Neural cell (in vitro differentiated cells): ENCODE data around the gene CARS1. TPM values are rescaled to one million over a fixed set of nuclear protein-coding genes. Genes with fewer than 3 reads are reported as not detected.

Experiments used
- H2AFZ ChIP-seq: fragments of 200-600, 300-800 bp; sonication (generic), shearing (Covaris generic); 2 replicates; pipeline ENCODE4 v1.6.0; 2014; ENCODE audit warnings: low read depth, mild to moderate bottlenecking, antibody characterized with exemption, low read length, moderate library complexity
- H3F3A ChIP-seq: fragments of 200-600 bp; shearing (Covaris generic); 2 replicates; pipeline ENCODE4 v1.6.1; 2016; ENCODE audit warnings: mild to moderate bottlenecking, moderate library complexity, mixed read lengths, antibody characterized with exemption, low read length; ENCODE audit not compliant: insufficient read depth, poor library complexity, severe bottlenecking
- H3K27ac ChIP-seq: fragments of 200-600, 300-800 bp; sonication (generic), shearing (Covaris generic); 2 replicates; pipeline ENCODE4 v1.5.1; 2014; ENCODE audit warnings: mild to moderate bottlenecking, low read length, moderate library complexity
- H3K27me3 ChIP-seq: fragments of 300-800, 200-600 bp; sonication (generic), shearing (Covaris generic); 2 replicates; pipeline ENCODE4 v1.6.0; 2014; ENCODE audit warnings: mild to moderate bottlenecking, low read depth, low read length, moderate library complexity; ENCODE audit not compliant: insufficient read depth
- H3K36me3 ChIP-seq: fragments of 300-800, 200-600 bp; sonication (generic), shearing (Covaris generic); 2 replicates; pipeline ENCODE4 v1.5.1; 2014; ENCODE audit warnings: mild to moderate bottlenecking, antibody characterized with exemption, low read length, moderate library complexity; ENCODE audit not compliant: insufficient read depth
- H3K4me2 ChIP-seq: fragments of 300-800, 200-600 bp; sonication (generic), shearing (Covaris generic); 2 replicates; pipeline ENCODE4 v1.6.0; 2014; ENCODE audit warnings: mild to moderate bottlenecking, low read length
- H3K4me3 ChIP-seq: fragments of 300-800, 200-600 bp; sonication (generic), shearing (Covaris generic); 2 replicates; pipeline ENCODE4 v1.5.1; 2014; ENCODE audit warnings: mild to moderate bottlenecking, low read length, moderate library complexity
- H3K79me2 ChIP-seq: fragments of 200-600 bp; shearing (Covaris generic); replicated peaks from 2 replicates; pipeline ENCODE4 v1.6.0; 2014; ENCODE audit warnings: mild to moderate bottlenecking, low read length, moderate library complexity; ENCODE audit not compliant: insufficient read depth
- H3K9ac ChIP-seq: fragments of 300-800, 200-600 bp; sonication (generic), shearing (Covaris generic); 2 replicates; pipeline ENCODE4 v1.6.1; 2016; ENCODE audit warnings: mild to moderate bottlenecking, low read length, mixed read lengths
- H3K9me2 ChIP-seq: fragments of 200-600 bp; shearing (Covaris generic); 2 replicates; pipeline ENCODE4 v1.6.1; 2016; ENCODE audit warnings: mild to moderate bottlenecking, low read length, mixed read lengths; ENCODE audit not compliant: insufficient read depth
- H3K9me3 ChIP-seq: fragments of 200-600, 300-800 bp; sonication (generic), shearing (Covaris generic); 2 replicates; pipeline ENCODE4 v1.6.1; 2016; ENCODE audit warnings: mild to moderate bottlenecking, mixed run types, low read length, moderate library complexity, mixed read lengths
- H4K20me1 ChIP-seq: fragments of 200-600 bp; shearing (Covaris generic); 2 replicates; pipeline ENCODE4 v1.6.1; 2016; ENCODE audit warnings: mild to moderate bottlenecking, mixed run types; ENCODE audit not compliant: insufficient read depth
- CTCF ChIP-seq: fragments of 450-650 bp; IDR thresholded peaks from 2 replicates; pipeline ENCODE4 v1.5.1; 2014; ENCODE audit warnings: antibody characterized with exemption, mild to moderate bottlenecking, moderate library complexity; ENCODE audit not compliant: poor library complexity, severe bottlenecking
- EP300 ChIP-seq: fragments of 450-650 bp; conservative IDR thresholded peaks from 2 replicates; pipeline ENCODE4 v1.6.1; 2014; ENCODE audit warnings: antibody characterized with exemption, mild to moderate bottlenecking, moderate library complexity; ENCODE audit not compliant: poor library complexity, severe bottlenecking
- EZH2 ChIP-seq: fragments of 200-600, 300-800 bp; shearing (Covaris generic), sonication (generic); IDR thresholded peaks from 2 replicates; pipeline ENCODE4 v1.6.1; 2014; ENCODE audit warnings: antibody characterized with exemption, low read length, borderline replicate concordance, mild to moderate bottlenecking; ENCODE audit not compliant: insufficient read depth, poor library complexity, severe bottlenecking
- MXI1 ChIP-seq: fragments of 450-650 bp; conservative IDR thresholded peaks from 2 replicates; pipeline ENCODE4 v1.6.1; 2014; ENCODE audit warnings: antibody characterized with exemption, mild to moderate bottlenecking; ENCODE audit not compliant: poor library complexity, severe bottlenecking
- POLR2AphosphoS5 ChIP-seq: IDR thresholded peaks from 2 replicates; pipeline ENCODE4 v1.6.1; 2012
- RAD21 ChIP-seq: fragments of 450-650 bp; conservative IDR thresholded peaks from 2 replicates; pipeline ENCODE4 v1.6.1; 2014; ENCODE audit warnings: antibody characterized with exemption, mild to moderate bottlenecking, moderate library complexity
- REST ChIP-seq: IDR thresholded peaks from 2 replicates; pipeline ENCODE4 v1.6.1; 2012; ENCODE audit warnings: borderline replicate concordance
- SMC3 ChIP-seq: fragments of 450-650 bp; conservative IDR thresholded peaks from 2 replicates; pipeline ENCODE4 v1.6.1; 2014; ENCODE audit warnings: antibody characterized with exemption, mild to moderate bottlenecking, moderate library complexity; ENCODE audit not compliant: poor library complexity
- TAF1 ChIP-seq: IDR thresholded peaks from 2 replicates; pipeline ENCODE4 v1.6.1; 2012; ENCODE audit warnings: low read depth
- polyA plus RNA-seq: library from polyadenylated mRNA; depleted of rRNA; stranded (reverse); fragments of >200 nt; gene quantifications from 2 replicates; pipeline ENCODE4 v1.2.3, GENCODE V29; 2014

The CARS1 gene
- polyA plus RNA-seq, 1 donor from 2014 or later: 48.2 TPM

- Histone ChIP-seq H3K27ac (no peak overlapping the region), H3K4me3 (no peak overlapping the region), H3F3A (no peaks in the 10 kb centered on the region), H2AFZ (no peak overlapping the region), H4K20me1 (no peaks in the 10 kb centered on the region), H3K36me3 (no peaks in the 10 kb centered on the region), H3K27me3 (no peaks in the 10 kb centered on the region), H3K9me3 (no peaks in the 10 kb centered on the region), H3K4me2 (no peak overlapping the region), H3K79me2 (peaks cover 4% of the 10 kb centered on the region), H3K9me2 (no peaks in the 10 kb centered on the region), H3K9ac (no peak overlapping the region)
- TF ChIP-seq EZH2: no peak
- TF ChIP-seq SMC3: no peak
- no peak for TF ChIP-seq POLR2AphosphoS5
- TF ChIP-seq TAF1: no peak
- no peak for TF ChIP-seq MXI1
- TF ChIP-seq REST: no peak
- no peak for TF ChIP-seq EP300
- no peak for TF ChIP-seq RAD21
- no peak for TF ChIP-seq CTCF
Observed at GRCh38 chr11:2954263-2954662, 103.0 kb downstream of the CARS1 start.

- no peak overlapping the region for H3K27ac ChIP-seq
- TF ChIP-seq RAD21: no peak
- TF ChIP-seq TAF1: no peak
- TF ChIP-seq EZH2: no peak
- TF ChIP-seq MXI1: no peak
- no peak for TF ChIP-seq SMC3
- no peak for TF ChIP-seq REST
- no peak for TF ChIP-seq EP300
- TF ChIP-seq POLR2AphosphoS5: no peak
- no peak for TF ChIP-seq CTCF
- no peaks in the 10 kb centered on the region for H3K9me2 ChIP-seq
- H3K4me2 ChIP-seq: no peak overlapping the region
- H3K79me2 ChIP-seq: peaks cover 3% of the 10 kb centered on the region
- no peaks in the 10 kb centered on the region for H3F3A ChIP-seq
- H3K36me3 ChIP-seq: peaks cover 2% of the 10 kb centered on the region
- no peaks in the 10 kb centered on the region for H4K20me1 ChIP-seq
- no peaks in the 10 kb centered on the region for H3K27me3 ChIP-seq
- H3K9me3 ChIP-seq: no peaks in the 10 kb centered on the region
- H3K9ac ChIP-seq: no peak overlapping the region
- no peak overlapping the region for H3K4me3 ChIP-seq
- no peak overlapping the region for H2AFZ ChIP-seq
Observed at GRCh38 chr11:2952290-2952689, 104.9 kb downstream of the CARS1 start.
